Measurements from ENCODE around the gene CYTH1.

CYTH1 gene

DNA sequence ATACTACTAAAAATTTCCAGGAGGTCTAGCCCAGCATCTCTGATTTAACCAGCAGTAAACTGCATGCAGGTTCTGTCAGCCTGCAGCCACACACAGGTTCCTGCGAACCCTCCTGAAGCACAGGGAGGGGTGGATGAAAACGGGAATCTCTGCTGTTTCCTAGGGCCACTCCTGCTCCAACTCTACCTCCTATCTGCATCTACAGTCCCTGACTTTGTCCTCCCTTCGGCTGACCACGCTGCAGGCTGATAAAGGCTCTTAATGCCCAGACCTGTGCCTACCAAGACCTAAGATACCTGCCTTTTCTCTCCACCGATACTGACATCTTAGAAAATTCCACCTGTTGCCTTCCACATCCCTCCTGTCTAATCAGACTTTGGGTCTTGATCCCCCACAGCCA lies 50.2 kb downstream of the CYTH1 start:
- DNase-seq, result no peak

DNA sequence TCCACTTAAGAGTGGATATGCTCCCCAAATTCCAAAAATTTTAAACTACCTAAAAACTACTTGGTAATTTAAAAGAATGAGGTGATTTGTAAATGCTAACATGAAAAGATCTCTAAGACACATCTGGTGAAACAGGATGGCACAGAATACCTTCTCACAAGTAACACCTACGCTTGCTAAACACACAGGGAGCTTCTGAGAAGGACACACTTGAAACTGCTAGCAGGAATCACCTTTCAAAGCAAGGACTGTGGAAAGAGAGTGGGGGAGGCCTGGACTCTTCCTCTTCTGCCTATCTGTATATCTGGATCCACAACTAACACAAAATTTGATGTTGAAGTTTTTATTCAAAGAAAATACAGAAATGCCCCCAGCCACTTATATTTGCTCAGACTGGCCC lies 52.4 kb downstream of the CYTH1 start:
- no peak for DNase-seq

DNA sequence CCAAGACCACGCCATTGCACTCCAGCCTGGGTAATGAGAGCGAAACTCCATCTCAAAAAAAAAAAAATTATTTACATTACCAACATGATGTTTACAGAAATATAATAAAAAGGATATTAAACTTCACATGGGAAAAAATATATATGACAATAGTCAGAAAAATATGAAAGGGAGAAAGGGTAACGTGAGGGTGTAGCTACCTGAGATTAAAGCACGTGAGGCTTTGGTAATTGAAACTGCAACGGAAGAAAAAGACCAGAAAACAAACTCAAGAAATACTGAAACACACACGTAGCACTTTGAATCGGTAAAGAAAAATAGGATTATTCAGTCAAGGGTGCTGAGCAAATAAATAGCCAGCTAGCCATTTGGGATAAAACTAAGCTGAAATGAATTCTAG lies 53.6 kb downstream of the CYTH1 start:
- no peak for DNase-seq

DNA sequence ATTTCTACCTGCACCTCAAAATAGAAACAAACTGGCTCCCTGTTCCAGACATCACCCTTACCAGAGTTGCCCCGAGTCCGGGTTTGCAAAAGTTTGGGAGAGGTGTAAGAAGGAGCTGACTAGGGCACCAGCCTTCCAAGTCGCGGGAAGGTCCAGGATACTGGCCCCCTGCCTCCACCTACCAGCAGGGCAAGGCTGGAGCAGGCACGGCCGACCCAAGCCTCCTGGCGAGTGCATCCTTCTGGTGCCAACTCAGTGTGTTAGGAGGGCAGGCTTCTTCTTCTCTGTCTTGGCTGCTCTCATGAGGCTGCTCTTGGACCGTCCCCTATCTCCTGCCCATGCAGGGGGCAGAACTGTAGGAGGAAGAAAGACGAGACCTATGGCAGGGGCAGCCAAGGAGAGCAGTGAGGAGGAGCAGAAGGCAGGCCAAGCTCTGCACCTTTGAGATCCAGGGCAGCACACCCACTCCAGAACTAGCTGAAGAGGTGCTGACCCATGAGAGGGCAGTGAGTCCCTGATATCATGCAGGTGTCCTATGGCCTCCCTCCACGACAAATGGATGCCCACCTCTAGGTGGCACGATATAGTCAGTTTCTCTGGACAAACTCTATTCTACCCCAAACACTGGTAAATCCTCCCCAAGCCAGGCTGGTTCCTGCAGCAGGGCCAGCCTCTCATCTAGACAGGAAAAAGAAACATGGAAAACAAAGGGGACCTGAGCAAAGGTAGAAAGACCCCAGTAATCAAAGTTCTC lies 54.4 kb downstream of the CYTH1 start:
- no peak for DNase-seq

DNA sequence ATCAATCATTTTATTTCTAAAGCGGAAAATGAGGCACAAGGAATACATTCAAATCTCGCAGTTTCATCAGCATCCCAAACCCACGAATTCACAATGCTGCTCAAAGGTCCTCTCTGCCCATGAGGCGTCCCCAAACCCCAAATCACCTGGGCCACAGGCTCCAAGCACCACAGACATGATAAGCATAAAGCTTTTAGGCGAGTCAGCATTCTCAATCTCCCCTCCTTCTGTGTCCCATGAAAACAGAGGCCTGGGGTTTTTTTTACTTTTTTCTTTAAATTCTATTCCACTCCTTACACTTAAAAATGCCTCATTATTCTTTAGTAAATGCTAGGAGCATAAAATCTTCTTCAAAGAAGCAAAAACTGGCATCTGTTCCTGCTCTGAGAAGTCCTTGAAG lies 55.0 kb downstream of the CYTH1 start:
- no peak for DNase-seq

DNA sequence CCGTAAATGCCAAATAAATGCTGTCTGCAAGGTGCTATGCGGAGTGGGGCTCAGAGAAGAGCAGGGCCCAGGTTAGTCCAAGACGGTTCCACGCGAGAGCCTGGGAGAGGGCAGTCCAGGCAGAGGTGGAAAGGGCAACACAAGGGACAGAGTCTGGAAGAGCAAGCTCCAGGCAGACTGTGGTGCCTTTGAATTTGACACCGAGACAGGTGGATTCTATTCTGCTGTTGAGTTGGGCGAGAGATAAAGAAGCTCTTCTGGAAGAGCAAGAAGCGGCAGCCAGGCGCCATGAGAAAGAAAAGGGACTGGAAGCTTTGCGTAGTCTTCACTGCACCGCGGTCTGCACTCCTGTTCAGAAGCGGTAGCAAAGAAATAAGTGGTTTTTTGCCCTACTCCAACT lies 55.6 kb downstream of the CYTH1 start:
- DNase-seq, result no peak

DNA sequence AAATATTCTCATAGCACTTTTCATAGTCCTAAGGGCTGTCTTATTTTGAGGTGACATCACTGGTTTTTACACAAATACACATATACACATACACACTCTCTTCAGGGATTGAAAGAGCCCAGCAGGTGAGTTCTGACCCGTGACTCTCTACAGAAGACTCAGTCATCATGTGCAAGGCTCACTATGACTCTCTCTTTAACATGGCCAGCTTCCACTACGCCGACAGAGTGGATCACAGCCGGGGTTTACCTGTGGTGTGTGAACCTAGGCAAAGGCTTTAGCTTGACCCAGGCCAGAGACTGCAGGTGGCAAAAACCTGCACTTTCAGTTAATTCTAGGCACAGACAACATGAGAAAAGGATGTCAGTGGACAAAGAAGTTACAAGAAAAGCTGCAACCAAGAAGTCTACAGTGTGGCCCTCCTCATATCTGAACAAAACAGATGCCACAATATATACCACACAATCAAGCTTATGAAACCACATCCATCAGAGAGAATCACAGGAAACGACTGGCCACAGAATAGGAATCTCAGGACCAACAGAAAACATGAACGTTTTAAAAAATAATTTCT lies 56.5 kb downstream of the CYTH1 start:
- DNase-seq, result no peak

DNA sequence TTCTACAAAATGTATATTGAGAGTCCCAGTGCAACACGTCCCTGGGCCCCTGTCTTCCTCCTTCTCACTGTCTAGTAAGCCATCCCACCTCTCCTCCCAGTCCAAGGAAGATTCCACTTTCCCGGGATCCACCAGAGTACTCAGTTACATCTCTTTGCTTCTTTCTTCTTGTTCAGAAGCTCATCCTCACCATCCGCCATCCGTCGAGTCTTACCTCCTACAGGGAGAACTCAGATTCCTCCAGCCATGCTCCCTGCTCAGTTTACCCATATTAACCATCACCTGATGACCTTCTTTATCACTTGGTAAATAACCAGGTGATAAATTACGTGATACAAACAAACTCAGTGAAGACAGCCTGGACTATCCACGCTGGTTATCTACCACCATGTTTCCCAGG lies 57.1 kb downstream of the CYTH1 start:
- DNase-seq, result no peak

DNA sequence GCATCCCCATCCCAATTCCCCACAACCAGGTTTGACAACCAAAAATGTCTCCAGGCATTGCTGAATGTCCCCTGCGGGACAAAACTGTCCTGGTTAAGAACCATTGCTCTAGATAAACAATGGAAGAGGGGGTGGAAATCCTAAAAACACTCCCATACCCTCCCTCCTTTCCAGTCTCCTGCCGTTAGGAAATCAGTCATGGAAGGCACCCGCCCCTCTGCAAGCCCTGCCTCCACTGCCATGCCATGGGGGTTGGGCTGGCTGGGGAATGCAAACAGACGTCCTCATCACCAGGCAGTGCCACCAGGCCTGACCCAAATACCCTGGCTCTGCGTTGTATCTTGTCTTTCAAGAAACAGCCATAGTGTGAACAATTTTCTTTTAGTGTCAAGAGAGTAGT lies 57.5 kb downstream of the CYTH1 start:
- no peak for DNase-seq

DNA sequence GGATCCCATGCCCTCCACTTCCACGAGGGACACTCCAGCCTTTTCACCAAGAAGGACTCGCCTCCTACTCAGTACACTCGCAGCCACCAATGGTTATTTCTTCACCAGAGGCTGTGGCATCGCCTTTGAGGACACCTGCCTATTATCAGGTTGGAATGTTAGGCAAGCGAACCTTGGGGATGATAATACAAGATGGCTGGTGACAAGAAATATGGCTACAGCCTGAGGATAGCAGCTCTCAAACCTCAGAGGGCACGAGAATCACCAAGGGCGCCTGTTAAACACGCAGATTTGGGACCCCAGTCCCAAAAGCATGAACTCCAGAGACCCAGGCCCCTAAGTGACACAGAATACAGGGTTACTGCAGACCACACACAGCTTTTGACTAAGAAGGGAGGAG lies 58.1 kb downstream of the CYTH1 start:
- DNase-seq, result no peak

DNA sequence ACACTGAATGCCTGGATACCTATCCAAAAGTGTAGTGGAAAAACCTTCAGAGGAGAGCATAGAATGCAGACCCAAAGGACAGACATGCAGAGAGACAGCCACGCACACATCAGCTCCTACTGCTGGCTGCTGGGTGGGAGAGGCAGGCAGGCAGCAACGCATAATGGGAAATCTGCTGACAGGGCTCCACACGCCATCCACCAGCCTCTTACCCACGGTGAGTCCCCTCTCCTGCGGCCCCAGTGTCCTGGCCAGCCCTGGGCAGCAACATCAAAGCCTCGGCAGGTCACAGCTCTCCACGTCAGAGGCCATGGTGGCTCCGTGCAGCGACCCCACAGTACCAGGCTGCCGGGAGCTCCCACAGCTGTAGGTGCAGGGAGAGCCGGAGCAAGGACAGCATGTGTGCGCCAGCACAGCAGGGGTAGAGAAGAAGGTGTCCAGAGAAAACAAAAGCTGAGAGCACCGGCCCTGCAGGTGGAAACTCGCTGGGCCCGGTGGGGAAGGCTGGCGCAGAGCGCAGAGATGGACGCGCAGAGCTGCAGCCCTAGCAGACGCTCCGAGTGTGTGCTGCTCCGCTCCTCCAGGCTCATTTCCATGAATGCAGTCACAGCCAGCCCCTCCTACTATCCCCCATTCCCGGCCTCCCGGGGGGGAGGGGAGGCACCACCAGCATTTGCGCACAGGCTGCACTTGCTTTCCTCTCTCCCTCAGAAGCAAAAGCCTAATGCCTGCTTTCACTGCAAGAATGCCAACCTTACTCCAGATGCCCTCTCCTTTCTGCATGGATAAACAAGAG lies 58.9 kb downstream of the CYTH1 start:
- no peak for DNase-seq

DNA sequence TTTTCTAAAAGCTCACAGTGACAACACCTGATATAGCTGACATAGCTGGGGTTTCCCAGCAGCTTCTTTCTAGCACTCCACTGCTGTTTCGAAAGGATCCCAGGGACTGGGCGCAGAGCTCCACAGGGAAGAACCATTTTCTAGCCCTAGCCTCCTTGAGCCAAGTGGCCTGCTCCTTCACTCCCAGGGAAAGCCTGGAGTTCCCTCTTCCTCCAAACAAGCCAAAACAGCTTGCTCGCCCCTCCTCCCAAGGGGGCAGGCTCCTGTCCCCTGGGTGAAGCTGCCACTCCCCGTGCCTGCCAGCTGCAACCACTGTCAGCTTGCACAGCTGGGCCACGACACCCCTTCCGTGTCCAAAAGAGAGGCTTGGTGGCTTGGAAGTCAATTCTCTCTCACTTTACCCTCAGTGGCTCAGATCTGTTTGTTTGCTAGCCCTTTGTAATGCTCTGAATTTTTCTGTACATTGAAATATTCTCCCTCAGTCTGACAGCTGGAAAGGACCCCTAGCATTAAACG lies 59.8 kb downstream of the CYTH1 start:
- no peak for DNase-seq

DNA sequence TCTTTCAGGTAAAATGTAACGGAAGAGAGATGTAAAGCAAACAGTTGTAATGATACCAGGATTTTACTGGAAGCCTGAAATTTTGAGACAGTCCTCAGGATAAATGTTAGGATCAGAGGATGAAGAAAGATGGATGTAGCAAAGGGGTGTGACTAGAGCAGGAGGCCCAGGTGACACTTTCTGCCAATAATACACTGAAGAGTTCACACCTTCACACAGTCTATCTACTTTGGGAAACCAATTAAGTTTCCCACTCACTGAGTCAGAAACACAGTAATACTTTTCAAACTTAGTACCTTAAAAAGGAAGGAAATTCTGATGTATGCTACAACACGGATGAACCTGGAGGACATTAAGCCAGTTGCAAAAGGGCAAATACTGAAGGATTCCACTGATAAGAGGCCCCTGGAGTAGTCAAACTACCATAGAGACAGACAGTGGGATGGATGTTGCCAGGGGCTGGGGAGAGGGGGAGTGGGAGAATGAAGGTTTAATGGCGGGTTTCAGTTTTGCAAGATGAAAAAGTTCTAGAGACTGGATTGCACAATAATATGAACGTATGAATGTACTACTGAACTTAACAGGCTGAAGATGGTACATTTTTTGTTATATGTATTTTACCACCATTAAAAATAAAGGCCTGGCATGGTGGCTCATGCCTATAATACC lies 62.3 kb downstream of the CYTH1 start:
- DNase-seq, result no peak

DNA sequence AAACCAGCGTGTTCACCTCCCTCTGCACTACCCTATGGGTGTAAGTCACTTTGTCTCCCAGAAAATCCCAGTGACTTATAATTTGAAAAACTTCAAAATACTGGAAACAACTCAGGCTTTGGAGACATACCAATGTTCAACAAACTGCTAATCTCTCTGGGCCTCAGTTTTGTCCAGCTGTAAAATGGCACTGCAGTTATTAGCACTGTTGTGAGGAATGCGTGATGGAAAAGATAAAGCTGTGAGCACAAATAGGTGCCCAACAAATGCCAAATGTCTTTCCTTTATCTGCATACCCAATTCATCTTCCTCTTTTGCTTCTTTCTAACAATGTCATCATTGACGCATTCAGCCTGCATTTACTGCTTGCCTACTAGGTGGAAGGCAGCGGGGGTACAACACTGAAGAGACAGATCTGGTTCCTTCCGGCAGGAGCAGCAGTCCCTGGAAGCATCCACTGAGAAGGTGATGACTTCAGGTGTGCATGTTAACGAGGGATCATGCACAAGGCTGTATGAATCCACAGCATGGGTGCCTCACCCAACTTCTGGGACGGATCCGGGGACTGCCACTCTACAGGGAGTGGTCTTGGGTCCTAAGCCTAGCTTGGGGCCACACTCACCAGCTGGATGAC lies 63.4 kb downstream of the CYTH1 start:
- no peak for DNase-seq

DNA sequence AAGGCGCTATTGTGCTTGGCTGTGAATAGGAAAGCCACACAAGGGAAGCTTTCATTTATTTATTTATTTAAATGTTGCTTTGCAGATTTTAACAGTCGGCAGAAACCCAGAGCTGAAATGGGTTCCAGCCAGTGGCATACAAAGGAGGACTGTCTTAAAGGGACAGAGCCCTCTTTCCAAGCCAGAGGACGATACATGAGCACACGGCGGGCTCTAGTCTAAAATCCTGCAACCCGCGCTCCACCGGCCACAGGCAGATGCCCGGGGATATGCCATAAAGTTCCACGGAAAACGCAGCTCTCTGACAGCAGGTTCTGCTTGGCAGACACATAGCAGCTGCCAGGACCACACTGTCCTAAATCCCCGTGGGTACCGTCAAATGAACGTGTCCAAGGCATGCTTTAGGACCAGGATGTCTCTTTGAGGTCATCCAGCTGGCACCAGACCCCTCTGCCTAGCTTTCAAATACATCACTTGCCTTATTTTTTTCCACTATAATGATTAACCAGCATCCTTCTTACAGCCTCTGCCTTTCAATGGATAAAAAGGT lies 64.6 kb downstream of the CYTH1 start:
- DNase-seq, result peak; percentile 78

DNA sequence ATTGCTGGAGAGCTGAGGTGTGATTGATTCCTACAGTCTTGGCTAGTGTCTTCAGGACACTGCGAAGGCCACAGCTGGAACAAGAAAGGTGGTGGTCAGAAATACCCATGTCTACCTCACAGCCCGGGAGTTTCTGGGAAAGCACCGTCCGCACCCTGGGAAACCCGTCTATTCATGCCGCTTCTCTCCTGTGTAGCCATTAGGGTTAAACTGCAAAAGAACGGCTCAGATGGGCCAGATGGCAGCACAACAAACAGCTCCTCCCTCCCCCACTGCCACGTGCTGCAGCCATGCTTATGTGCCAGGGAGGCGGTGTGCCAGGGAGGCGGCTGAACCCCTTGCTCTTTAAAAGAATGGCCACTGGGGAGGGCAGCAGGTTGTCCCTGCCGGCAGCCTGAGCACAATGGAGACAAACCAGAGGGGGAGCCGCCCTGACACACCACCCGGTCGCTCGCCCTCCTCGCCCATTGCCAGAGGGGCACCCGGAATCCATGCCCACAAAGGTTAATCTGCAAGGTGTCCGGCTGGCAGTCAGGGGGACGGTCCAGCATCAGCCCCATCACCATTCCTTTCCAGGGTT lies 65.2 kb downstream of the CYTH1 start:
- DNase-seq, result peak; percentile 82

DNA sequence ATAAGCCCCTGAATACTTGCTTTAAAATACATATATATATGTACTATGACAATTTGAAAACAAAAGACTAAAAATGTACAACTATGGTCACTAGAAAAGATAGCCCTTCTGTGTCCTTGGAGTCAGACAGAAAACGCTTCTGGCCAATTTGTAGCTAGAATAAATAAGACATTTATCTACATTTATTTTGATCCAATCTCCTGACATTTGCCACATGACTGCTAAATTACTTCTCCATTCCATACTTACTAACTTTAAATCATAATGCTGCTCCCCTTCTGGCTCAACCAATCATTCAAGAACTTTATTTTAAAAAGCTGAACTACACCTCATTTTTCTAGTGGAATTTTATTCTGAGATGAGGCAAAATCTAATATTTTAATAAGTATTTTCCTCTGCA lies 65.8 kb downstream of the CYTH1 start:
- no peak for DNase-seq

DNA sequence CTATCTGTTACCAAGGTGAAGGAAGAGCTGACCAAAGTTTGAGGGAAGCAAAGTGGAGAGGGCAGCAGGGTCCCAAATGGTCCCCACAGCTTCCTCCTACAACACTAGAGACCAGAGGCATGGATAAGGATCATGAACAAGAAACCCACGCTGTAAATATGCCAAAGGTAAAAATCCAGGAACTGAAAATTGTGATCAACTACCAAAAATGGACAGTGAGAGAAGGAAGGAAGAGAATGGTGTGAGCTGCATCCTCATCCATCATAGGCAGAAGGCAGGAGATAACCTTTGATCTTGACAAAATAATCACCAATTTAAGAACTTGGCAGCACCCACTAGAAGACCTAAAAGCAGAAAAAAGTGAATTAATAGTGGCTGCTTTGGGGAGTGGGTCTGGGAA lies 66.2 kb downstream of the CYTH1 start:
- no peak for DNase-seq

DNA sequence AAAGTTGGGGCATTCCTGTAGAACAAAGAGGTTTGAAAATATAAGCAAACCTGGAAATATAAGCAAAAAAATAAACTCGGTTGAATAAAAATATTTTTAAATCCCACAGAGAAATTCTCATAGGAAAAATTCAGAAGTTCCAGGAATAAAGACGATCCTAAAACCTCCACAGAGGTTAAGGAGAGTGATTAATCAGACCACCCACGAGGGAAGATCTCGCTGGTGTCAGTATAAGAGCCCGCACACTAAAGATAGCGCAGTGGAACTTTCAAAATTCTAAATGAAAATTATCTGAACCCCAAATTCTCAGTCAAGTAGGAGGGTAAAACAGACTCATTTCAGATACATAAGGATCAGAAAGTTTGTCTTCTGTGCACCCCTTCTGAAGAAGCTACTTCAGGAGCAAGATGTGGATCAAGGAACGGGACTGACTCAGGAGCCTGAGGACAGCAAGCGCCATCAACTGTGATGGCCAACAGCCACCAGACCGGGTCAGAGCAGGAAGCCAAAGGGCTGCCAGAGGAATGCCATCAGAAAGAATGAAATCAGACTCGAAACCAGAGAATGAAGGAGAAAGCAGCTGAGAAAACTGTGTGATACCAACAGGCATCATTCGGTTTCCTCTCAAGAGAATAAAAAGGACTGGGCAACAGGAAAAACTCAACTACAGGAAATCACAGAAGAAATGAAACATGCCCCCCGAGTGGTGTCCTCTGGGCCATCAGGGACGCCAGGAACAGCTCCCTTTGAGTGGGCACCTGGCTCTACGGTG lies 66.9 kb downstream of the CYTH1 start:
- DNase-seq, result no peak

DNA sequence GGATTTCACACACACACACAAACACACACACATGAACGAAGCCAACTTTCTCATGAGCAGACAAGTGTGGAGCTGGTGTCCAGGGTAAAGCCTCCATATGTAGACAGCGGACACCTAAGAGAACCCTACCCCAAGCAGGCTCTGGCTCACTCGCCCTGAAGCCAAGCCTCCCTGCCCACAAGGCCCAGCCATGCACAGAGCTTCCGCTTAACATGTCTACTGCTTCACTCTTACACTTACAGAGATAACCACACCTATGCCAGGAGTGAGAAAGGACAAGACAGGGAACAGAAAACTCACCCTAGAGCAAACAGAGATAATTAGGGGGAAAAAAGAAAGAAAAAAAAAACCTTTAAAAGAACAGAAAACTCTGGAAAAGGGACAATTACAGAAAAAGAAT lies 67.5 kb downstream of the CYTH1 start:
- DNase-seq, result no peak

DNA sequence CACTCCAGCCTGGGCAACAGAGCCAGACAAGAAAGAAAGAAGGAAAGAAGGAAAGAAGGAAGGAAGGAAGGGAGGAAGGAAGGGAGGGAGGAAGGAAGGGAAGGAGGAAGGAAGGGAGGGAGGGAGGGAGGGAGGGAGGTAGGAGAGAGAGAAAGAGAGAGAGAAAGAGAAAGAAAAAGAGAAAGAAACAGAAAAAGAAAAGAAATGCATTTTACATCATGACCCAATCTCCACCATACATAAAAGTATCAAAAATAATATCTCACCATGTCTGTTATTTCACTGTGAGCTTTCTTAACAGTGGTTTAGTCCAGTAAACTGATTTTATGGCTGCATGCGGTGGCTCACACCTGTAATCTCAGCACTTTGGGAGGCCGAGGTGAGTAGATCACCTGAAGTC lies 70.0 kb downstream of the CYTH1 start:
- DNase-seq, result no peak

DNA sequence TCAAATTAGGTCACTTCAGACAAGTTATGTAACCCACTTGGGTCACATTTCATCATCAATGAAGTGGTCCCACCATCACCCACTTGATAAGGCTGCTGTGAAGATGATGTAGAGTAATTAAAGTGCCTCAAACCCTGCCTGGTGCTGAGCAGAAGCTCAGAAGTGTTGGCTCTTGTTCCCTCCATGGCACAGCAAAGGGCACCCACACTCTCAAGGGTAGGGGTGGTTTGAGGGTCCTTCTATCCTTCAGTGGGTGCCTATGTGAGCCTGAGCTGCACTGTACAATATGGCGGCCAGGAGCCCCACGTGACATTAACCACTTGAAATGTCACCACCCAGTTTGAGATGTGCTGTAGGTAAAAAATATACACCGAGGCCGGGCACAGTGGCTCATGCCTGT lies 71.5 kb downstream of the CYTH1 start:
- no peak for DNase-seq

Measured in NCI-H1105 treated with DMSO at 0.1 percent for 48 hours (cell line).